RWPE1 (cell line): Measurements from ENCODE around the gene RPS14.

Experiments used
- CTCF ChIA-PET: fragments of 350-600 bp; sonication (Branson Sonifier 250); formaldehyde crosslinking; extraction: SDS; loops from one replicate; lab custom pipeline; 2021; lab: Yijun Ruan, JAX
- POLR2A ChIA-PET: fragments of 400-600 bp; formaldehyde crosslinking; extraction: SDS; loops from one replicate; lab custom pipeline; 2020; ENCODE audit warnings: antibody characterized with exemption; ENCODE audit not compliant: low non-redundant PET; lab: Yijun Ruan, JAX
- DNase-seq: peaks from one replicate; pipeline ENCODE4 v3.0.0; 2012; ENCODE audit warnings: low spot score
- H3K27ac ChIP-seq: fragments of 450-650 bp; 2 replicates; pipeline ENCODE4 v1.5.1; 2017
- TF ChIP-seq, protein P1 (sequence below): fragments of 450-650 bp; conservative IDR thresholded peaks from 2 replicates; pipeline ENCODE4 v1.5.1; 2017; ENCODE audit warnings: low read depth, mild to moderate bottlenecking

RPS14 gene

DNA sequence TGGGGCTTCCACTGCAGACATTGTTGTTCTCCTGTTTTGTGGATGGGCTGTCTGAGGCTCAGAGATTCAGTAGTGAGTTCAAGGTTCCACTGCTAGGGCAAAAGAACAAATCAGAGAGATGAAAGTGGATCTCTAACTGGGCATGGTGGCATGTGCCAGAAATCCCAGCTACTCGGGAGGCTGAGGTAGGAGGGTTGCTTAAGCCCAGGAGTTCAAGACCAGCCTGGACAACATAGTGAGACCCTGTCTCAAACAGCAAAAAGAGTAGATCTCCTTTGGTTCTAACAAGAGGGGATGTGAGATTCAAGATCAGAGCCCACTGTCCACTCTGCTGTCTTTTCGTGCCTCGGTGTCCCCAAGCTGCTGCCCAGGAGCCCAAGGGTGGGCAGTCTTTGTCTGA, 46.6 kb upstream of the RPS14 start:
- peak overlapping the region; percentile 97 for H3K27ac ChIP-seq
- TF ChIP-seq, protein P1, sequence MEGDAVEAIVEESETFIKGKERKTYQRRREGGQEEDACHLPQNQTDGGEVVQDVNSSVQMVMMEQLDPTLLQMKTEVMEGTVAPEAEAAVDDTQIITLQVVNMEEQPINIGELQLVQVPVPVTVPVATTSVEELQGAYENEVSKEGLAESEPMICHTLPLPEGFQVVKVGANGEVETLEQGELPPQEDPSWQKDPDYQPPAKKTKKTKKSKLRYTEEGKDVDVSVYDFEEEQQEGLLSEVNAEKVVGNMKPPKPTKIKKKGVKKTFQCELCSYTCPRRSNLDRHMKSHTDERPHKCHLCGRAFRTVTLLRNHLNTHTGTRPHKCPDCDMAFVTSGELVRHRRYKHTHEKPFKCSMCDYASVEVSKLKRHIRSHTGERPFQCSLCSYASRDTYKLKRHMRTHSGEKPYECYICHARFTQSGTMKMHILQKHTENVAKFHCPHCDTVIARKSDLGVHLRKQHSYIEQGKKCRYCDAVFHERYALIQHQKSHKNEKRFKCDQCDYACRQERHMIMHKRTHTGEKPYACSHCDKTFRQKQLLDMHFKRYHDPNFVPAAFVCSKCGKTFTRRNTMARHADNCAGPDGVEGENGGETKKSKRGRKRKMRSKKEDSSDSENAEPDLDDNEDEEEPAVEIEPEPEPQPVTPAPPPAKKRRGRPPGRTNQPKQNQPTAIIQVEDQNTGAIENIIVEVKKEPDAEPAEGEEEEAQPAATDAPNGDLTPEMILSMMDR: no peak
- ChIA-PET POLR2A (no interaction called here), CTCF (interaction anchor here (1.5 kb wide), 1 partner anchor 37 kb away, joined by 3 read pairs; no protein-coding TSS in a partner anchor)
- no peak for DNase-seq

DNA sequence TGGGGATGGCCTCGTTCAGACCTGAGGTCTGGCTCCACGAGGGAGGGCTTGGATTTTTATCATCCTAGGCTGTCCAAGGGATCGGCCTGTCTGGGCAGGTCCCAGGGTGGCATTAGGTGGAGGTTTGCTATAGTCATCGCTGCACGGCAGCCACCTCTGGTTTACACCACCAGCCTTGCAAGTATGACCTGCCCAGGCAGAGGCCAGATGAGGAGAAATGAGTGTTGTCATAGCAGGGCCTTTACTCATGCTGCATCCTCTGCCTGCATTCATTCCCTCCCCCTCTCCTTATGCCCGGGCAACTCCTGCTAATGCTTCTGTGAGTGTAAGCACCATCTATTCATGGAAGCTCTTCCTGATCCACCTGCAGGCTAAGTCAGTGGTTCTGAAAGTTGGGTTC, 43.1 kb upstream of the RPS14 start:
- DNase-seq: peak; percentile 98
- ChIA-PET CTCF (interaction anchor here (1.0 to 1.1 kb wide), 3 partner anchors 19 to 25 kb away, joined by 3 to 4 read pairs (median 4); no protein-coding TSS in a partner anchor), POLR2A (interaction anchor here (0.7 to 1.3 kb wide), 3 partner anchors 19 to 531 kb away, joined by 7 to 17 read pairs (median 13); no protein-coding TSS in a partner anchor)
- TF ChIP-seq, protein P1: no peak
- H3K27ac ChIP-seq: peak overlapping the region; percentile 95

DNA sequence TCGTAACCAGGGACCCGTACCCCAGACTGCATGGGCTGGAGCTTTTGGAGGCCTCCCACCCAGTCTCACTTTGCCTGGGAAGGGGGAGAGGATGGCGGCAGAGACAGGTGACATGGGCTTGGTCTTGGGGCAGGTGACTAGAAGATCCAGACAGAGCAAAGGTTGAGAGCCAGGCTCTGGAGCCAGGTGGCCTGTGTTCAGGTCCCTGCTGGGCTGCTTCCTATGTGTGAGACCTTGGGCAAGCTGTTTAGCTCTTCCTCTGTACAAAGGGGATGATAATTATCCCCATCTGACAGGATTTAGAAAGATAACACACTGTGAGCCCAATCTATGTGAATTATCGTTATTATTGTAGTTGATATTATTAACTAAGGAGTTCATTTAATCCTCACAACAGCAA, 42.3 kb upstream of the RPS14 start:
- POLR2A ChIA-PET: interaction anchor here (0.9 to 1.3 kb wide), 2 partner anchors 18 to 19 kb away, joined by 3 to 13 read pairs; no protein-coding TSS in a partner anchor
- TF ChIP-seq, protein P1: no peak
- no peak for DNase-seq
- peak overlapping the region; percentile 95 for H3K27ac ChIP-seq
- CTCF ChIA-PET: interaction anchor here (0.8 to 1.1 kb wide), 2 partner anchors 26 to 42 kb away, joined by 3 to 4 read pairs; no protein-coding TSS in a partner anchor

DNA sequence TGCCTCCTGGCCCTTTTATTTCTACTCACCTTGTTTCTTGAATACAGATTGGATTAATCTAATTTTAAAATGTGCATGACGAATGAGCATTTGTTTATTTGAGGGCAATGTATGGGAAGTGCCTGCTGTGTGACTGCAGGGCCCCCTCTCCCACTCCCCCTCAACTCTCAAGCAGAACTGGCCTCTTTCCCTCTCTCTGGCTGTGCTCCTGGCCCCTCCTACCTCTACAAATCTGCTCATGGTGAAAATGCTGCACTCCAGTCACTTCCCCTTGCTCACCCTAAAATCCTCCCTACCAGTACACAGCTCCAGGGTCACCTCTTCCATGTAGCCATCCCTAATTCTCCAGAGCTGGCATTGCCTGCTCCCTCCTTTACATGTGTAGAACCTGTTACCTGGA, 41.2 kb upstream of the RPS14 start:
- TF ChIP-seq, protein P1: no peak
- POLR2A ChIA-PET: interaction anchor here (0.9 kb wide), 1 partner anchor 18 kb away, joined by 3 read pairs; no protein-coding TSS in a partner anchor
- DNase-seq: no peak
- peak overlapping the region; percentile 90 for H3K27ac ChIP-seq
- CTCF ChIA-PET: interaction anchor here (0.6 kb wide), 1 partner anchor 39 kb away, joined by 5 read pairs; no protein-coding TSS in a partner anchor

DNA sequence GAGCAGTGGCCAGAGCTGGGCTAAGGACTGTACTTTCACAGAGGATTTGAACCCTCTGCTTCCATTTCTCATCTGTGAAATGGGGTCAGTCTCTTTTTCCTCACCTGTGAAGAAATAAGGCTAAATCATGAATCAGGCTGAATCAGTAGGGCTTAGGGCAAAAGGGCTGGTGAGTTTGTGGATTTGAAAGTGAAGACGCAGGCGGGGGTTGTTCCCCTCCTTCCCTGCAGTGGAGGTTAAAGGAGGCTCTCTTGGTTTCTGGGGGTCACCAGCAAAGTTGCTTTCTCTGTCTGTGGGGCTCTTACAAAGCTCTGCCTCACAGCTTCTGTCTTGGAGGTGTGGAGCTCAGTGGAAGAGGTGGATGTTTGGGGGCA, 40.7 kb upstream of the RPS14 start:
- POLR2A ChIA-PET: interaction anchor here (0.5 kb wide), 1 partner anchor 10 kb away, joined by 6 read pairs; no protein-coding TSS in a partner anchor
- peak overlapping the region; percentile 90 for H3K27ac ChIP-seq
- CTCF ChIA-PET: interaction anchor here (0.6 to 1.1 kb wide), 6 partner anchors 16 to 43 kb away, joined by 3 to 6 read pairs (median 3); no protein-coding TSS in a partner anchor
- DNase-seq: no peak
- TF ChIP-seq, protein P1: no peak

DNA sequence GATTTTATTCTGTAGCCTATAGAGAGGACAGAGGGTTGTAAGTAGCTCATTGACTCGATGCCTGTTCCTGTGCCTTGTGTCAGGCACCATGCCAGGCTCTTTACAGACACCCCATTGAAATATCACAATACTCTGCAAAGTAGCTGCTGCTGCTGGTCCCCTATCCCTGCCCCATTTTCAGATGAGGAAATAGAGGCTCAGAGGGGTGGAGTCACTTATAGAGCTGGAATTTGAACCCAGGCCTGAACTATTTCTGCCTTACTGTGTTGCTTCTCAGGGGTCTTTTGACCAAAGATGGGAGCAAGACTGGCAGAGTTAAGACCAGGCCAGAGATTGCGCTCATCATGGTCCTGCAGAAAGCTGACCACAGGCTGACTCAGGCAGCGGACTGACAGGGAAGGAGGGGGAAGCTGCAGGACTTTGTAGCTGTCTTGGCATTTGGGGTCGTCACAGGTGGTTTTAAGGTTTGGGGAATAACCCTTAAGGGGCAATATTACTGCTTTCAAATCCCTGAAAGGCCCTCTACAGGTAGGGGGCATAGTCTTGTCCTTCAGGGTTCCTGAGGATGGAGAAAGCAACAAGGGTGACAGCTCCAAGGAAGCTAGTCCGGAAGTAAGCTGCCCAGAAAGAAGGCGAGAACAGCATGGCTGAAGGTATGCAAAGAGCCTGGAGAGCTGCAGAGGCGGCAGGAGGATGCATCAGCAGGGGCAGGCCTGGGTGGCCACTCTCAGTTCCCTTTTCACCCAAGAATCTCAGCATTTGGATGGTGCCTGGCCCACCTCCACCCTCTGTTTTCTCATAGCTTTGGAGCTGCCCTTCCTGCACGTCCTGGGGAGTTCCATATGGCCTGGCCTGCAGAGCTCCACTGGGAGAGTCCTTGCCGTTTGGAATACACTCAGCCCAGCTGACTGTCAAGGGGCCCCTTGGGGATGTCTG, 40.1 kb upstream of the RPS14 start:
- ChIA-PET CTCF (interaction anchor here (0.6 to 1.1 kb wide), 9 partner anchors 17 to 505 kb away, joined by 3 to 6 read pairs (median 3); no protein-coding TSS in a partner anchor), POLR2A (interaction anchor here (0.5 kb wide), 1 partner anchor 10 kb away, joined by 6 read pairs; no protein-coding TSS in a partner anchor)
- H3K27ac ChIP-seq: peak overlapping the region; percentile 90
- DNase-seq: no peak
- TF ChIP-seq, protein P1: no peak
